Measurements from ENCODE around the gene LRCOL1.
"Not testable (repeated sequence)": the region's sequence is repeated elsewhere in the genome, so short reads cannot be mapped to it uniquely, and the experiment has no call there.

LRCOL1 gene

GRCh38 chr12:132600048-132601032 is 10.0 kb downstream of the LRCOL1 start:
- peak; percentile 33 for DNase-seq

- DNase-seq, result not testable (repeated sequence)
Observed at GRCh38 chr12:132599502-132599901, 10.9 kb downstream of the LRCOL1 start.

- DNase-seq, result peak; percentile 60
Observed at GRCh38 chr12:132597333-132598316, 12.8 kb downstream of the LRCOL1 start.

GRCh38 chr12:132596016-132596415 is 14.4 kb downstream of the LRCOL1 start:
- DNase-seq, result no peak

- no peak for DNase-seq
Observed at GRCh38 chr12:132595183-132595582, 15.2 kb downstream of the LRCOL1 start.

- no peak for DNase-seq
Observed at GRCh38 chr12:132593938-132594358, 16.4 kb downstream of the LRCOL1 start.

- no peak for DNase-seq
Observed at GRCh38 chr12:132593521-132593920, 16.9 kb downstream of the LRCOL1 start.

- DNase-seq, result no peak
Observed at GRCh38 chr12:132593071-132593470, 17.3 kb downstream of the LRCOL1 start.

GRCh38 chr12:132592282-132592970 is 18.0 kb downstream of the LRCOL1 start:
- DNase-seq, result no peak

- no peak for DNase-seq
Observed at GRCh38 chr12:132591107-132591935, 19.1 kb downstream of the LRCOL1 start.

GRCh38 chr12:132588821-132589669 is 21.3 kb downstream of the LRCOL1 start:
- no peak for DNase-seq

GRCh38 chr12:132588319-132588718 is 22.1 kb downstream of the LRCOL1 start:
- no peak for DNase-seq

- no peak for DNase-seq
Observed at GRCh38 chr12:132587781-132588180, 22.6 kb downstream of the LRCOL1 start.

GRCh38 chr12:132586929-132587328 is 23.5 kb downstream of the LRCOL1 start:
- DNase-seq, result no peak

- no peak for DNase-seq
Observed at GRCh38 chr12:132585177-132585576, 25.2 kb downstream of the LRCOL1 start.

- DNase-seq, result no peak
Observed at GRCh38 chr12:132584429-132584828, 26.0 kb downstream of the LRCOL1 start.

GRCh38 chr12:132583736-132584135 is 26.6 kb downstream of the LRCOL1 start:
- no peak for DNase-seq

GRCh38 chr12:132583411-132583710 is 27.0 kb downstream of the LRCOL1 start:
- no peak for DNase-seq

GRCh38 chr12:132582582-132583410 is 27.6 kb downstream of the LRCOL1 start:
- no peak for DNase-seq

- no peak for DNase-seq
Observed at GRCh38 chr12:132582058-132582420, 28.3 kb downstream of the LRCOL1 start.
